K562 (cell line): Measurements from ENCODE around the gene CARD10. TPM values are rescaled to one million over a fixed set of nuclear protein-coding genes. Genes with fewer than 3 reads are reported as not detected.
A peak's percentile ranks its signal among the peaks of the same experiment; 100 is the strongest.

Source experiments
- ATAC-seq: fragments of 200-7000 bp; cut with Tn5 transposase; 3 replicates; pipeline ENCODE4 v1.9.1; 2020; ENCODE audit warnings: moderate library complexity
- BruUV-seq: library from RNA; stranded (reverse); fragments of 400-500 nt; replicated peaks from 2 replicates; lab custom pipeline; 2021; lab: Mats Ljungman, UMichigan
- CTCF ChIA-PET: fragments of 300-600 bp; formaldehyde crosslinking; extraction: SDS; loops from one replicate; lab custom pipeline; 2021; ENCODE audit warnings: low intra/inter-chr PET ratio; lab: Yijun Ruan, JAX
- POLR2A ChIA-PET: fragments of 300-600, 350-650 bp; sonication (Branson Sonifier 250); formaldehyde crosslinking; extraction: SDS; loops from one replicate; lab custom pipeline; 2021; ENCODE audit warnings: antibody characterized with exemption, inconsistent platforms; lab: Yijun Ruan, JAX
- DNase-seq, 4 experiments: peaks; one replicate each; pipeline versions ENCODE4 v3.0.0 to v3.0.0-alpha.2; 2011 to 2018; ENCODE audit warnings: low spot score in 3 of 4, mixed read lengths in 3 of 4; ENCODE audit errors: extremely low read depth in 1 of 4
- FAIRE-seq: peaks from 2 replicates; lab custom pipeline; 2011; peaks lifted over from hg19 to GRCh38; lab: Jason Lieb, UNC
- H2AFZ ChIP-seq: 2 replicates; pipeline ENCODE4 v1.6.0; 2011; ENCODE audit warnings: low read depth, low read length, control low read depth, inconsistent platforms
- H3K27ac ChIP-seq: fragments of 200-600 bp; 3 replicates; pipeline ENCODE4 v1.8.0; 2011; ENCODE audit warnings: low read depth, mild to moderate bottlenecking, control low read depth, inconsistent platforms, low read length, moderate library complexity, mixed read lengths; ENCODE audit errors: extremely low read depth
- H3K27me3 ChIP-seq, 2 experiments: fragments of 300-600 bp in 1 of 2; 2 replicates in 1 of 2; 3 replicates in 1 of 2; pipeline versions ENCODE4 v1.6.0 to v1.8.0; 2011; ENCODE audit warnings: inconsistent platforms in 2 of 2, low read length in 2 of 2, mild to moderate bottlenecking in 1 of 2, mixed read lengths in 1 of 2, moderate library complexity in 1 of 2; ENCODE audit not compliant: control insufficient read depth in 2 of 2, insufficient read depth in 2 of 2
- H3K36me3 ChIP-seq: fragments of 300-600 bp; 3 replicates; pipeline ENCODE4 v1.8.0; 2011; ENCODE audit warnings: mild to moderate bottlenecking, low read length, inconsistent platforms; ENCODE audit not compliant: control insufficient read depth, insufficient read depth
- H3K4me1 ChIP-seq, 2 experiments: fragments of 200-600 bp in 1 of 2; replicated peaks in 1 of 2; 2 replicates in 1 of 2; 3 replicates in 1 of 2; pipeline versions ENCODE4 v1.5.1 to v1.8.0; 2011; ENCODE audit warnings: inconsistent platforms in 2 of 2, low read length in 2 of 2, mild to moderate bottlenecking in 1 of 2, mixed read lengths in 1 of 2, moderate library complexity in 1 of 2; ENCODE audit not compliant: control insufficient read depth in 2 of 2, insufficient read depth in 2 of 2
- H3K4me2 ChIP-seq: 2 replicates; pipeline ENCODE4 v1.6.1; 2011; ENCODE audit warnings: low read length, control low read depth, inconsistent platforms, mixed read lengths; ENCODE audit not compliant: insufficient read depth
- H3K4me3 ChIP-seq: fragments of 200-600 bp; sonication (generic), shearing (Covaris generic); 2 replicates; pipeline ENCODE4 v1.5.1; 2016; ENCODE audit warnings: control low read depth, inconsistent platforms
- H3K79me2 ChIP-seq: fragments of 200-600 bp; 3 replicates; pipeline ENCODE4 v1.8.0; 2011; ENCODE audit warnings: low read length, inconsistent platforms; ENCODE audit not compliant: control insufficient read depth, insufficient read depth
- H3K9ac ChIP-seq, 2 experiments: 2 replicates each; pipeline versions ENCODE4 v1.6.0 to v1.6.1; 2011; ENCODE audit warnings: low read depth in 2 of 2, low read length in 2 of 2, control low read depth in 1 of 2, inconsistent platforms in 1 of 2, mild to moderate bottlenecking in 1 of 2, mixed read lengths in 1 of 2; ENCODE audit not compliant: insufficient read depth in 1 of 2
- H3K9me1 ChIP-seq: one replicate; pipeline ENCODE4 v1.6.0; 2011; ENCODE audit warnings: inconsistent platforms, mild to moderate bottlenecking, low read length, moderate library complexity; ENCODE audit not compliant: control insufficient read depth, insufficient read depth
- H3K9me3 ChIP-seq: replicated peaks from 2 replicates; pipeline ENCODE4 v1.5.1; 2011; ENCODE audit warnings: low read depth, low read length, inconsistent platforms; ENCODE audit not compliant: control insufficient read depth, insufficient read depth
- H4K20me1 ChIP-seq: replicated peaks from 2 replicates; pipeline ENCODE4 v1.6.1; 2011; ENCODE audit warnings: low read length, inconsistent platforms, mixed read lengths; ENCODE audit not compliant: control insufficient read depth, insufficient read depth
- MXI1 ChIP-seq: IDR thresholded peaks from 2 replicates; pipeline ENCODE4 v1.6.1; 2011; ENCODE audit warnings: low read depth, mild to moderate bottlenecking, improper control_type of control experiment, low read length
- POLR2G ChIP-seq: fragments of 200-400 bp; formaldehyde crosslinking; IDR thresholded peaks from 2 replicates; pipeline ENCODE4 v1.6.1; 2017; ENCODE audit warnings: low read depth, mild to moderate bottlenecking, antibody characterized with exemption, low read length, moderate library complexity
- SUPT5H ChIP-seq: fragments of 450-650 bp; IDR thresholded peaks from 2 replicates; pipeline ENCODE4 v1.6.1; 2016
- TBL1XR1 ChIP-seq, 2 experiments: IDR thresholded peaks; 2 replicates each; pipeline ENCODE4 v1.6.1; 2012; ENCODE audit warnings: improper control_type of control experiment in 2 of 2, low read length in 2 of 2, mild to moderate bottlenecking in 1 of 2
- WHSC1 ChIP-seq: IDR thresholded peaks from one replicate; pipeline ENCODE4 v1.6.1; 2012; ENCODE audit warnings: low read length, control low read depth, inconsistent platforms
- ZNF707 ChIP-seq: fragments of 250-450 bp; sonication (Bioruptor Pico); conservative IDR thresholded peaks from 2 replicates; pipeline ENCODE4 v1.8.0; 2022; ENCODE audit warnings: inconsistent platforms, mild to moderate bottlenecking, moderate library complexity
- WGBS: fragments of 100-300 bp; shearing (Covaris generic); methylation state at CpG from one replicate; pipeline ENCODE4 v1.1.6; 2016; ENCODE audit warnings: low coverage, mixed read lengths; ENCODE audit not compliant: insufficient coverage; ENCODE audit errors: missing lambda C conversion rate; 5-methylcytosine and 5-hydroxymethylcytosine counted together
- in situ Hi-C: fragments of 300-500 bp; cut with MboI; formaldehyde crosslinking; loops from 4 replicates; pipeline ENCODE4 v1.15.0; 2018; ENCODE audit warnings: inconsistent platforms, mixed read lengths
- intact Hi-C: fragments of 100-400 bp; cut with micrococcal nuclease; formaldehyde crosslinking; loops from 2 replicates; pipeline ENCODE4 v1.14.2; 2022
- polyA plus RNA-seq, 8 experiments: library from polyadenylated mRNA; depleted of rRNA in 4 of 8; stranded (reverse) in 5 of 8; unstranded in 3 of 8; fragments of >200 nt; fragmentation: Nextera tagmentation in 2 of 8; fragmentation: Illumina TruSeq in 1 of 8; extraction: Ambion mirVana in 2 of 8; extraction: Trizol in 1 of 8; gene quantifications; 2 replicates each; pipeline versions ENCODE4 v1.2.1 to v1.2.3, GENCODE V29; 2011 to 2014; ENCODE audit warnings: inconsistent platforms in 1 of 8, missing spikeins in 1 of 8
- total RNA-seq, 7 experiments: library from RNA; depleted of rRNA in 6 of 7; stranded (reverse); fragments of >200 nt in 6 of 7; fragmentation: Illumina TruSeq in 2 of 7; extraction: Trizol in 2 of 7; gene quantifications; 2 replicates each; pipeline versions ENCODE4 v1.2.1 to v1.2.3, GENCODE V29; 2011 to 2021; ENCODE audit warnings: low replicate concordance in 1 of 7

The CARD10 gene
- total and polyA plus RNA-seq, 9 of the 15 experiments (the other 6 are each of a cell fraction or from before 2014, with no cell fraction given) = 0.13 to 5.8 (median 1.6) TPM

GRCh38 chr22:37488337-37489135 is 30.7 kb downstream of the CARD10 start:
- WGBS = 33% methylated on average over 10 of the region's 15 CpGs
- intact Hi-C loops (no loop called here), in situ Hi-C loops (no loop called here)
- no TSS peak for BruUV-seq
- Histone ChIP-seq H3K9me3 (no peaks in the 10 kb centered on the region), H3K4me1 (peaks cover 5 to 54% of the 10 kb centered on the region in 2 experiments; a peak in 3 of 5 replicates), H3K9me1 (no peaks in the 10 kb centered on the region), H4K20me1 (no peaks in the 10 kb centered on the region), H3K27ac (no peak overlapping the region), H3K79me2 (no peaks in the 10 kb centered on the region), H3K4me3 (no peak overlapping the region), H3K4me2 (no peak overlapping the region), H3K9ac (0 out of 4 replicates have a peak overlapping the region, but pooled peaks of 1 of the 2 experiments have one; percentile 20), H3K36me3 (no peaks in the 10 kb centered on the region), H2AFZ (no peak overlapping the region), H3K27me3 (peaks cover 0 to 15% of the 10 kb centered on the region in 2 experiments; a peak in 1 of 5 replicates)
- CTCF ChIA-PET = no interaction called here
- ATAC-seq (no peak), FAIRE-seq (no peak), DNase-seq (no peak)
- TF ChIP-seq SUPT5H (no peak), ZNF707 (CRISPR knock-in tag) (no peak), POLR2G (0 out of 2 replicates have a peak, but pooled peaks have one; percentile 21), WHSC1 (no peak), MXI1 (no peak), TBL1XR1 (IDR thresholded peaks at IDR 0.05; ENCODE audit: low read length in 2 of 2) (no peak)
- POLR2A ChIA-PET = no interaction called here
